Bronchial epithelial cell (primary cell): ENCODE results near the gene ALAD. TPM values are rescaled to one million over a fixed set of nuclear protein-coding genes. Genes with fewer than 3 reads are reported as not detected.
"Not testable (repeated sequence)": the region's sequence is repeated elsewhere in the genome, so short reads cannot be mapped to it uniquely, and the experiment has no call there.

Experiments used
- DNase-seq: peaks from one replicate; pipeline ENCODE4 v3.0.0-alpha.2; 2010; ENCODE audit warnings: low read depth
- FAIRE-seq: peaks from 2 replicates; lab custom pipeline; 2011; peaks lifted over from hg19 to GRCh38; lab: Jason Lieb, UNC
- H3K27me3 ChIP-seq: 2 replicates; pipeline ENCODE4 v1.5.1; 2011; ENCODE audit warnings: low read length; ENCODE audit not compliant: control insufficient read depth, insufficient read depth
- H3K36me3 ChIP-seq: 2 replicates; pipeline ENCODE4 v1.5.1; 2011; ENCODE audit warnings: low read length; ENCODE audit not compliant: control insufficient read depth, insufficient read depth
- H3K4me3 ChIP-seq: 2 replicates; pipeline ENCODE4 v1.5.1; 2011; ENCODE audit warnings: mild to moderate bottlenecking, low read depth, low read length, control low read depth
- total RNA-seq: library from RNA; depleted of rRNA; stranded (reverse); fragments of >200 nt; gene quantifications from 2 replicates; pipeline ENCODE4 v1.2.1, GENCODE V29; 2014
- TF ChIP-seq, protein P1 (sequence below): IDR thresholded peaks from 2 replicates; pipeline ENCODE4 v1.5.1; 2011; ENCODE audit warnings: mild to moderate bottlenecking, moderate library complexity, low read length, control low read depth, inconsistent platforms; ENCODE audit not compliant: insufficient read depth, severe bottlenecking

Gene ALAD
- total RNA-seq: 3.2 and 3.7 TPM in 2 replicates

DNA sequence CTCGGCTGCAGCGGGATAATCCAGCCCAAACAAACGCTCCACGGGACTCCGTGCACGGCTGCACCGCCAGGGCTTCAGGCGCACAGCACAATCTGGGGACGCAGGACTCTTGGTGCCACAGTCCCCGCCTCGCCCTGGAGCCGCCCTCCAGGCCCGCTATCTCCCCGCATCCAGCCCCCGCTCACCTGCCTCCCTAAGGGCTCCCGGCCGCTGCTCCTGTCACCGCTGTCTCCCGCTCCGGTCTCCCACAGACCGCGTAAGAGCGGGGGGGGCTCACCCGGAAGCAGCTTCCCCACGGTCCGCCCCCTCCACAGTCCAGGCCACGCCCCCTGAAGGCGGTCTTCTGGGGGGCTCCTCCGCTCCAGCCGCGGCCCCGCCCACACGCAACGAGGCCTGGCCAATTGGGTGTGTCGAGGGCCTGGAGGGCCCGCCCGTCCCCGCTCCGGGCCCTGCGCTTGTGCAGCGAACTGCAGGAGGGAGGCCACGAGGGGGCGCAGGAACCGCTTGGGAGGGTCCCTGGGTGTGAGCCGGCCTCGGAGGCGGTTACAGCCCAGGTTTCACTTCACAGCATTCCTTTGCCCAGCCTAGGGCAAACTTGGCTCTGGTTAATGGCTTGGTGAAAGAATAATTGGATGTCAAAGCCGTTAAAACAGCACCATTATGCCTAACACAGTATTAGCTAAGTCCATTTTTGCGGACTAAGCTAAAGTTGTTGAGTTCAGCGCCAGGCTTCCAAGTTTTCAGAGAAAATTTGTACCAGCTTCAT is at the start of gene ALAD:
ALAD (minus strand) TSS at position 258 of the 766 bp plus-strand sequence. CDS start 7,725 bp downstream, outside the sequence.
- TF ChIP-seq, protein P1, sequence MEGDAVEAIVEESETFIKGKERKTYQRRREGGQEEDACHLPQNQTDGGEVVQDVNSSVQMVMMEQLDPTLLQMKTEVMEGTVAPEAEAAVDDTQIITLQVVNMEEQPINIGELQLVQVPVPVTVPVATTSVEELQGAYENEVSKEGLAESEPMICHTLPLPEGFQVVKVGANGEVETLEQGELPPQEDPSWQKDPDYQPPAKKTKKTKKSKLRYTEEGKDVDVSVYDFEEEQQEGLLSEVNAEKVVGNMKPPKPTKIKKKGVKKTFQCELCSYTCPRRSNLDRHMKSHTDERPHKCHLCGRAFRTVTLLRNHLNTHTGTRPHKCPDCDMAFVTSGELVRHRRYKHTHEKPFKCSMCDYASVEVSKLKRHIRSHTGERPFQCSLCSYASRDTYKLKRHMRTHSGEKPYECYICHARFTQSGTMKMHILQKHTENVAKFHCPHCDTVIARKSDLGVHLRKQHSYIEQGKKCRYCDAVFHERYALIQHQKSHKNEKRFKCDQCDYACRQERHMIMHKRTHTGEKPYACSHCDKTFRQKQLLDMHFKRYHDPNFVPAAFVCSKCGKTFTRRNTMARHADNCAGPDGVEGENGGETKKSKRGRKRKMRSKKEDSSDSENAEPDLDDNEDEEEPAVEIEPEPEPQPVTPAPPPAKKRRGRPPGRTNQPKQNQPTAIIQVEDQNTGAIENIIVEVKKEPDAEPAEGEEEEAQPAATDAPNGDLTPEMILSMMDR: peak; percentile 96
- Histone ChIP-seq H3K36me3 (no peaks in the 10 kb centered on the region), H3K27me3 (no peaks in the 10 kb centered on the region), H3K4me3 (peak within 1 kb of the TSS; percentile 75)
- no peak for FAIRE-seq
- DNase-seq: peak; percentile 89

DNA sequence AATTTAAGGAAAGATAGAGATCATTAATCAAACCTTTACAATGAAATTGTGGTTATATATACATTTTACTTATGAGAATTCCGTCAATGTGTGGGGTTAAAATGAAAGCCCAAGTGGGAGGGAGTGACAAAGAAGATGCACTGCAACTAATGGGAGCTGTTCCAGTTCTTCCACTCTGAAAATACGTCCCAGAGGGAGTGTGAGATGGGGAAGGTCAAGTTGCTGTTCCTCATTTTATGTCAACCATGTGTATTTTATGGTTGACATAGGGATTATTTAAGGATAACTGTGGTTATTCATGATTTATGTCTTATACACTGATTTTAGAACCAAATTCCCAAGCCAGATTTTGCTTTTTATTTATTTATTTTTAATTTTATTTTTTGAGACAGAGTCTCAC is 48.3 kb upstream of the ALAD start:
- H3K27me3 ChIP-seq: no peaks in the 10 kb centered on the region
- H3K4me3 ChIP-seq: no peak overlapping the region
- no peak for FAIRE-seq
- TF ChIP-seq, protein P1: no peak
- DNase-seq: no peak
- no peaks in the 10 kb centered on the region for H3K36me3 ChIP-seq

DNA sequence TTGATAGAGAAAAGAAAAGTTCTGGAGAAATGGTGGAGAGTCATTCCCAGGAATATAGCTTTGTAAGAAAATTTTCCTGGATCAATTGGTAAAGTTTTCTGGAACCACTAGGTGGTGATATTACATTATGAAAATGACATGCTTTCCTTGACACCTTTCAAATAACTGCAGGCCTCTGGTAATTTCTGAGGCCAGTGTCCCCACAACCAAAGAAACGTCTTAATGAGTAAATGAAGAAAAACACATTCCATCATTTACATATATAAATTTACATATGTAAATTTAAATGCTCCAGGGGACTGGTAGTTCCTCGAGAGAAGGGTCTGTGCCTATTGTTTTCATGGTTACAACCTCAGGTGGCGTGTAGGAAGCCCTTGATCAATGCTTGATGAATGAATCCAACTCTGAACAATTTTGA is 45.2 kb upstream of the ALAD start:
- no peak for FAIRE-seq
- H3K36me3 ChIP-seq: no peaks in the 10 kb centered on the region
- H3K4me3 ChIP-seq: no peak overlapping the region
- H3K27me3 ChIP-seq: no peaks in the 10 kb centered on the region
- DNase-seq: peak; percentile 60
- TF ChIP-seq, protein P1: peak; percentile 41

- no peak for DNase-seq
- H3K27me3 ChIP-seq: no peaks in the 10 kb centered on the region
- FAIRE-seq: no peak
- no peaks in the 10 kb centered on the region for H3K36me3 ChIP-seq
- TF ChIP-seq, protein P1: no peak
- no peak overlapping the region for H3K4me3 ChIP-seq
Observed at GRCh38 chr9:113444736-113445135, 43.7 kb upstream of the ALAD start.

DNA sequence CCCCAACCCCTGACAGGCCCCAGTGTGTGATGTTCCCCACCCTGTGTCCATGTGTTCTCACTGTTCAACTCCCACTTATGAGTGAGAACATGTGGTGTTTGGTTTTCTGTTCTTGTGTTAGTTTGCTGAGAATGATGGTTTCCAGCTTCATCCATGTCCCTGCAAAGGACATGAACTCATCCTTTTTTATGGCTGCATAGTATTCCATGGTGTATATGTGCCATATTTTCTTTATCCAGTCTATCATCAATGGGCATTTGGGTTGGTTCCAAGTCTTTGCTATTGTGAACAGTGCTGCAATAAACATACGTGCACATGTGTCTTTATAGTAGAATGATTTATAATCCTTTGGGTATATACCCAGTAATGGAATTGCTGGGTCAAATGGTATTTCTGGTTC is 36.6 kb upstream of the ALAD start:
- not testable (repeated sequence) for DNase-seq, H3K36me3 ChIP-seq, H3K4me3 ChIP-seq, FAIRE-seq, H3K27me3 ChIP-seq

DNA sequence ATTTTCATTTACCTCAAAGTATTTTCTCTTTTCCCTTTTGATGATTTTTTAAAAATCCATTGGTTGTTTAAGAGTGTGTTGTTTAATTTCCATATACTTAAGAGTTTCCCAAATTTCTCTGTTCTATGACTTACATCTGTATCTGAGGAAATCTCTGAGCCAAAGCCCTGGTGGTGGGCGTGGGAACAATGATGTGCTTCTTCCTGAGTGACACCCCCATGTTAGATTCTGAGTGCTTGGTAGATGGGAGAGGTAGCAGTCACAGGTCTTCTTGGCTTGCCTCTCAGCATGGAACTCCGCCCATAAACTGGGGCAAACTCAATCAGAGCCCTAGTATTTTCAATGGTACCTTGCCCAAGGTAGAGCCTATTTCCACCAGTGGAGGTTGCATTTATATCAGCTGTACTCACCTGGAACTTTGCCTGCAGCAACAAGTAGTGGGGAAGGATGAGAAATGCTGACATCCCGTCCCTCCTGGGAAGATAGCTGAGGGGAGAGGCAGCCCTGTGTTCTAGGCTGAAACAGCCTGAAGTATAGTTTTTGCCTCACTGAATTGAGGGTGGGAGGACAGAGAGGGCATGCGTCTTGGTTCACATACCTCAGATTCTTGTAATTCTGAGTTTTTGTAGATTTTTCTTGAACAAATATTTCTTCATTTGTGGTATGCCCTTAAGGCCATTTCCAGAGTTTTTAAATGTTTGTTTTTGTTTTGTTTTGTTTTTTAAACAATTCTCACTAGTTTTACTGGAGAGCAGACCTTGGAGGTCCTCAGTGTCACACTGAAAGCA is 35.8 kb upstream of the ALAD start:
- Histone ChIP-seq H3K27me3 (no peaks in the 10 kb centered on the region), H3K36me3 (no peaks in the 10 kb centered on the region), H3K4me3 (no peak overlapping the region)
- DNase-seq: peak; percentile 28
- TF ChIP-seq, protein P1: no peak
- no peak for FAIRE-seq
